Measurements from ENCODE around the gene FAM120A.

FAM120A gene

DNA sequence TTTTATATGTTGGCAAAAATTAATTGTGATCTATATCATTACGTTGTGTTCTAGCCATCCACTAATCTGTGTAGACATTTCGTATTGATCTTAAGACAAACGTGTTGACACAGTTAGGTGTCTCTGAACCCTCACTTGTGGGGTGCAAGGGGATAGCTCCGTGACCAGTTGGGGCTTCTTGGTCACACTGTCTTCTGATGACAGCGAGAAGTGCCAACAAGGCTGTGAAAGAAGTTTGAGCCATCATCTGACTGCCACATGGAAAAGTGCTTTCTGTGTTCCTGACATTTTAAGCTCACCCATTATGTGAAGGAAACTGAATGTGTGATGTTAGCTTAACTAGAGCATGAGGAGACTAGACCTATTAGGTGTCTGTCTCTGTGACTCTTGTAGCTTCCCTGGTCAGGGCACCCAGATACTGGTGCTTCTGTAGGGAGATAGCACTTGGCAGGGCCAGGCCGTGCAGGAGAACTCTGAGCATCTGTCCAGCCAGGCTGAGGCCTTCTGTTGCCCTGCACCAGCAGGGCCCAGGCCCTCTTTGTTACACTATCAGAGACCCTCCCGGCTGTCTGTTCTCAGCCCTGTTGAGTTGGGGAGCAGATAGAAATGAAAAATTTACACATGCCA is 72.1 kb downstream of the FAM120A start:
- Histone ChIP-seq H3K9ac (no peak overlapping the region), H3K4me1 (ENCODE audit: low read depth, poor library complexity, severe bottlenecking) (no peaks in the 10 kb centered on the region), H3K36me3 (ENCODE audit: insufficient read depth) (no peaks in the 10 kb centered on the region), H3K27me3 (ENCODE audit: insufficient read depth, low read depth) (no peaks in the 10 kb centered on the region), H3K4me2 (no peak overlapping the region), H2AFZ (ENCODE audit: low read depth) (no peak overlapping the region), H3K4me3 (IDR thresholded peaks at IDR 0.05; ENCODE audit: insufficient read depth, low read depth, low read length) (no peak overlapping the region), H3K27ac (no peak overlapping the region), H3K79me2 (ENCODE audit: insufficient read depth, low read depth) (peaks cover 13% of the 10 kb centered on the region; the same call in 1 of the 2 replicates), H4K20me1 (ENCODE audit: insufficient read depth) (no peaks in the 10 kb centered on the region)
- TF ChIP-seq, protein P1, sequence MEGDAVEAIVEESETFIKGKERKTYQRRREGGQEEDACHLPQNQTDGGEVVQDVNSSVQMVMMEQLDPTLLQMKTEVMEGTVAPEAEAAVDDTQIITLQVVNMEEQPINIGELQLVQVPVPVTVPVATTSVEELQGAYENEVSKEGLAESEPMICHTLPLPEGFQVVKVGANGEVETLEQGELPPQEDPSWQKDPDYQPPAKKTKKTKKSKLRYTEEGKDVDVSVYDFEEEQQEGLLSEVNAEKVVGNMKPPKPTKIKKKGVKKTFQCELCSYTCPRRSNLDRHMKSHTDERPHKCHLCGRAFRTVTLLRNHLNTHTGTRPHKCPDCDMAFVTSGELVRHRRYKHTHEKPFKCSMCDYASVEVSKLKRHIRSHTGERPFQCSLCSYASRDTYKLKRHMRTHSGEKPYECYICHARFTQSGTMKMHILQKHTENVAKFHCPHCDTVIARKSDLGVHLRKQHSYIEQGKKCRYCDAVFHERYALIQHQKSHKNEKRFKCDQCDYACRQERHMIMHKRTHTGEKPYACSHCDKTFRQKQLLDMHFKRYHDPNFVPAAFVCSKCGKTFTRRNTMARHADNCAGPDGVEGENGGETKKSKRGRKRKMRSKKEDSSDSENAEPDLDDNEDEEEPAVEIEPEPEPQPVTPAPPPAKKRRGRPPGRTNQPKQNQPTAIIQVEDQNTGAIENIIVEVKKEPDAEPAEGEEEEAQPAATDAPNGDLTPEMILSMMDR (conservative IDR thresholded peaks at IDR 0.05; ENCODE audit: low read depth, low read length) = no peak

DNA sequence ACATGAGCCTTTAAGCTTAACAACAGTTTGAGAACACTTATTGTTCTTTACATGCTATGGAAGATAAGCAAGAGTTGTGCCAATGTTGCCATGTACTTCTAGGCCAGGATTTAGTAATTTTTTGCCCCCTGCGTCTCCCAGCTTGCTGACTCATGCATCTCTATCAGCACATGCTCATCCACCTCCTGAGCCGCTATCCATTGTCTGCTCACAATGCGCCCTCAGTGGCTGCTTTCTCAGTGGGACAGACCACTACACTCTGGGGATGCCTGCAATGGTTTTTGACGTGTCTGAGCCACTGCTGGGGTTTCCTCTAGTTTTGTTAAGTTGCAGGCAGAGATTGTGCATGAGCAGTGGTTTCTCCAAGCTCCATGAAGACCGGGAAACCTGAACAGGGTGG is 74.0 kb downstream of the FAM120A start:
- no peaks in the 10 kb centered on the region for H3K4me1 ChIP-seq (ENCODE audit: low read depth, poor library complexity, severe bottlenecking)
- TF ChIP-seq, protein P1 (conservative IDR thresholded peaks at IDR 0.05; ENCODE audit: low read depth, low read length) = no peak
- no peak overlapping the region for H3K9ac ChIP-seq
- peaks cover 9% of the 10 kb centered on the region; the same call in 1 of the 2 replicates for H3K79me2 ChIP-seq (ENCODE audit: insufficient read depth, low read depth)
- no peak overlapping the region for H2AFZ ChIP-seq (ENCODE audit: low read depth)
- no peak overlapping the region for H3K27ac ChIP-seq
- H3K27me3 ChIP-seq (ENCODE audit: insufficient read depth, low read depth) = no peaks in the 10 kb centered on the region
- H3K4me2 ChIP-seq = no peak overlapping the region
- H3K36me3 ChIP-seq (ENCODE audit: insufficient read depth) = no peaks in the 10 kb centered on the region
- no peak overlapping the region for H3K4me3 ChIP-seq (IDR thresholded peaks at IDR 0.05; ENCODE audit: insufficient read depth, low read depth, low read length)
- no peaks in the 10 kb centered on the region for H4K20me1 ChIP-seq (ENCODE audit: insufficient read depth)

DNA sequence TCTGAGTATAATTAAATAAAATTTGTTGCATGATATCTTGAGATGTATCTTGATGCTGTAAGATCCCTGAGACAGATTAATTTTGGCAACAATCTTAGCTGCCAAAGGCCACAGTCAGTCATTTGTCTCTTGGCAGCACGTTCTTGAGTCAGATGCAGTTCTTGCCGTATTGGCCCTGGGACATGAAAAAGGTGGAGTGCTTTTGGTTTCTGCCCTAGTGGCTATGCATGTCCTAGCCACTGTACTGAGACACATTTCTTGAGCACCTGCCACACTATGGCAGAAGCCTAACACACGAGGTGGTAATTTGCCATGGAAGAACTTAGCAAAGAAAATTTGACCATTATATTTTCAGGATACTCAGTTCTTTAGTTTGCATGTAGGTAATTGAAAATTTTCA is 79.9 kb downstream of the FAM120A start:
- TF ChIP-seq, protein P1 (conservative IDR thresholded peaks at IDR 0.05; ENCODE audit: low read depth, low read length) = no peak
- no peak overlapping the region for H3K9ac ChIP-seq
- H3K27me3 ChIP-seq (ENCODE audit: insufficient read depth, low read depth) = no peaks in the 10 kb centered on the region
- no peaks in the 10 kb centered on the region for H3K4me1 ChIP-seq (ENCODE audit: low read depth, poor library complexity, severe bottlenecking)
- no peaks in the 10 kb centered on the region for H4K20me1 ChIP-seq (ENCODE audit: insufficient read depth)
- H3K36me3 ChIP-seq (ENCODE audit: insufficient read depth) = no peaks in the 10 kb centered on the region; the same call in 1 of the 2 replicates
- H3K79me2 ChIP-seq (ENCODE audit: insufficient read depth, low read depth) = no peaks in the 10 kb centered on the region
- H3K27ac ChIP-seq = no peak overlapping the region
- H2AFZ ChIP-seq (ENCODE audit: low read depth) = no peak overlapping the region
- no peak overlapping the region for H3K4me2 ChIP-seq
- H3K4me3 ChIP-seq (IDR thresholded peaks at IDR 0.05; ENCODE audit: insufficient read depth, low read depth, low read length) = no peak overlapping the region

DNA sequence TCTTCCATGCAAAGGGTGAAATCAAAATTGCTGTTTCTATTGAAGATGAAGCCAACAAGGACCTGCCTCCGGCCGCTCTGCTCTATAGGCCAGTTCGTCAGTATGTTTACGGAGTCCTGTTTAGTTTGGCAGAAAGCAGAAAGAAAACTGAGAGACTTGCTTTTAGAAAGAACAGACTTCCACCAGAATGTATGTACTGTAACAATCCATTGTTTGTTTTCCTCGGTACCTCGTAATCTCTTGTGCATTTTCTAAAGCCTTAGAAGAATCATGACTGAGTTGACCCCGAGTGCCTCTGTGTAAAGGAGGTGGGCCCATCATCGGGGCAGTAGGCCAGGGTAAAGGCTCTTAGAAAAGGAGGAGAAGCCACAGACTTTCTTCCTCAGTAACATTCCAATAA is 80.7 kb downstream of the FAM120A start:
- H3K79me2 ChIP-seq (ENCODE audit: insufficient read depth, low read depth) = no peaks in the 10 kb centered on the region
- no peaks in the 10 kb centered on the region; the same call in 1 of the 2 replicates for H4K20me1 ChIP-seq (ENCODE audit: insufficient read depth)
- H3K27ac ChIP-seq = no peak overlapping the region
- H3K4me2 ChIP-seq = no peak overlapping the region
- no peak overlapping the region for H3K9ac ChIP-seq
- no peak overlapping the region for H2AFZ ChIP-seq (ENCODE audit: low read depth)
- no peaks in the 10 kb centered on the region for H3K27me3 ChIP-seq (ENCODE audit: insufficient read depth, low read depth)
- no peaks in the 10 kb centered on the region for H3K4me1 ChIP-seq (ENCODE audit: low read depth, poor library complexity, severe bottlenecking)
- TF ChIP-seq, protein P1 (conservative IDR thresholded peaks at IDR 0.05; ENCODE audit: low read depth, low read length) = no peak
- H3K4me3 ChIP-seq (IDR thresholded peaks at IDR 0.05; ENCODE audit: insufficient read depth, low read depth, low read length) = no peak overlapping the region
- H3K36me3 ChIP-seq (ENCODE audit: insufficient read depth) = no peaks in the 10 kb centered on the region; the same call in 1 of the 2 replicates

Data from KMS-11 (cell line).